Measurements from ENCODE around the gene TNFAIP1. TPM values are rescaled to one million over a fixed set of nuclear protein-coding genes. Genes with fewer than 3 reads are reported as not detected.

Gene TNFAIP1
- total RNA-seq, 3 donors from 2014 or later (not counting 1 experiment from before 2014, with no cell fraction given): 10.5 to 15.7 (median 14.6) TPM

GRCh38 chr17:28357061-28357900 lies 21.7 kb downstream of the TNFAIP1 start, which contains the start of gene POLDIP2:
POLDIP2 (minus strand) TSS chr17:28357527; CDS start chr17:28357448, 79 bp downstream.
- peak within 1 kb of the TSS; percentile 97 for H3K4me3 Mint-ChIP-seq

GRCh38 chr17:28357901-28358197 lies 22.3 kb downstream of the TNFAIP1 start:
- Histone ChIP-seq H3K4me3 (ENCODE audit: low read length) (peak overlapping the region; percentile 61), H3K9me3 (ENCODE audit: control insufficient read depth, insufficient read depth, low read length) (no peaks in the 10 kb centered on the region), H3K4me1 (ENCODE audit: control insufficient read depth, insufficient read depth, low read length) (peaks cover 15% of the 10 kb centered on the region), H3K27me3 (ENCODE audit: control insufficient read depth, insufficient read depth, low read length) (no peaks in the 10 kb centered on the region), H3K27ac (ENCODE audit: low read length) (peak overlapping the region; percentile 78), H3K36me3 (ENCODE audit: control insufficient read depth, insufficient read depth, low read length) (peaks cover 45% of the 10 kb centered on the region)
- no peaks in the 10 kb centered on the region for H3K36me3 Mint-ChIP-seq
- intact Hi-C loops (cut with micrococcal nuclease): loop anchor here (1.0 kb wide), 2 partner anchors 23 to 39 kb away; partner anchors contain the start of genes IFT20, TMEM97 and TNFAIP1
- H3K27me3 Mint-ChIP-seq (ENCODE audit: low read depth in 2 of 2): no peaks in the 10 kb centered on the region
- ATAC-seq (no peak), DNase-seq (no peak)
- H3K4me3 Mint-ChIP-seq: peak overlapping the region; percentile 97
- peaks cover 24 to 26% of the 10 kb centered on the region in 2 donors for H3K4me1 Mint-ChIP-seq
- no peaks in the 10 kb centered on the region for H3K9me3 Mint-ChIP-seq
- 8% methylated on average over 4 of the region's 4 CpGs for WGBS (ENCODE audit: insufficient coverage)
- TF ChIP-seq CTCF (IDR thresholded peaks at IDR 0.05): no peak
- H3K27ac Mint-ChIP-seq: peak overlapping the region; percentile 94

More at GRCh38 chr17:28357061-28357900, 21.7 kb downstream of the TNFAIP1 start, which contains the start of gene POLDIP2:
- no peaks in the 10 kb centered on the region for H3K27me3 ChIP-seq (ENCODE audit: control insufficient read depth, insufficient read depth, low read length)
- under 1% methylated on average over 80 of the region's 80 CpGs for WGBS (ENCODE audit: insufficient coverage)
- intact Hi-C loops (cut with micrococcal nuclease): loop anchor here (1.0 kb wide), 2 partner anchors 22 to 38 kb away; partner anchors contain the start of genes IFT20, TMEM97 and TNFAIP1
- Mint-ChIP-seq H3K27ac (peak within 1 kb of the TSS; percentile 94), H3K36me3 (no peaks in the 10 kb centered on the region), H3K27me3 (ENCODE audit: low read depth in 2 of 2) (no peaks in the 10 kb centered on the region), H3K4me1 (peaks cover 24 to 26% of the 10 kb centered on the region in 2 donors), H3K9me3 (no peaks in the 10 kb centered on the region)
- no peak for TF ChIP-seq CTCF (IDR thresholded peaks at IDR 0.05)
- H3K9me3 ChIP-seq (ENCODE audit: control insufficient read depth, insufficient read depth, low read length): no peaks in the 10 kb centered on the region
- ATAC-seq: peak; percentile 98 to 100 (median 98)
- peaks cover 46% of the 10 kb centered on the region for H3K36me3 ChIP-seq (ENCODE audit: control insufficient read depth, insufficient read depth, low read length)
- peak within 1 kb of the TSS; percentile 76 for H3K4me3 ChIP-seq (ENCODE audit: low read length)
- H3K4me1 ChIP-seq (ENCODE audit: control insufficient read depth, insufficient read depth, low read length): peaks cover 15% of the 10 kb centered on the region
- peak; percentile 95 to 97 for DNase-seq
- H3K27ac ChIP-seq (ENCODE audit: low read length): peak within 1 kb of the TSS; percentile 78

- Histone ChIP-seq H3K9me3 (ENCODE audit: control insufficient read depth, insufficient read depth, low read length) (no peaks in the 10 kb centered on the region), H3K27ac (ENCODE audit: low read length) (no peak overlapping the region), H3K36me3 (ENCODE audit: control insufficient read depth, insufficient read depth, low read length) (peaks cover 37% of the 10 kb centered on the region), H3K27me3 (ENCODE audit: control insufficient read depth, insufficient read depth, low read length) (no peaks in the 10 kb centered on the region), H3K4me3 (ENCODE audit: low read length) (no peak overlapping the region), H3K4me1 (ENCODE audit: control insufficient read depth, insufficient read depth, low read length) (peaks cover 2% of the 10 kb centered on the region)
- no peaks in the 10 kb centered on the region for H3K27me3 Mint-ChIP-seq (ENCODE audit: low read depth in 2 of 2)
- H3K4me1 Mint-ChIP-seq: peaks cover 2 to 3% of the 10 kb centered on the region in 2 donors
- no peaks in the 10 kb centered on the region for H3K9me3 Mint-ChIP-seq
- TF ChIP-seq CTCF (IDR thresholded peaks at IDR 0.05): no peak
- WGBS (ENCODE audit: insufficient coverage): 100% methylated on average over 5 of the region's 5 CpGs
- no peak for DNase-seq
- no peak for ATAC-seq
- H3K36me3 Mint-ChIP-seq: no peaks in the 10 kb centered on the region
- H3K27ac Mint-ChIP-seq: no peak overlapping the region
- intact Hi-C loops (cut with micrococcal nuclease): no loop called here
- no peak overlapping the region for H3K4me3 Mint-ChIP-seq
Measured at GRCh38 chr17:28363186-28363585, 27.6 kb downstream of the TNFAIP1 start.
